Fibroblast of skin of scalp (primary cell): ENCODE data around the gene LAMB4.

Experiments
- DNase-seq: peaks from one replicate; pipeline ENCODE4 v3.0.0-alpha.2; 2013

Gene LAMB4

GRCh38 chr7:108077709-108078108 is 52.5 kb downstream of the LAMB4 start:
- DNase-seq: no peak

GRCh38 chr7:108076156-108076555 is 54.0 kb downstream of the LAMB4 start:
- peak; percentile 58 for DNase-seq

GRCh38 chr7:108073305-108074070 is 56.7 kb downstream of the LAMB4 start:
- no peak for DNase-seq

- no peak for DNase-seq
Observed at GRCh38 chr7:108072739-108073138, 57.4 kb downstream of the LAMB4 start.

GRCh38 chr7:108072116-108072515 is 58.0 kb downstream of the LAMB4 start:
- DNase-seq: no peak

- no peak for DNase-seq
Observed at GRCh38 chr7:108071551-108071950, 58.6 kb downstream of the LAMB4 start.

- DNase-seq: no peak
Observed at GRCh38 chr7:108069646-108070045, 60.5 kb downstream of the LAMB4 start.

- DNase-seq: no peak
Observed at GRCh38 chr7:108067844-108068243, 62.3 kb downstream of the LAMB4 start.

- no peak for DNase-seq
Observed at GRCh38 chr7:108066486-108066885, 63.7 kb downstream of the LAMB4 start.

- no peak for DNase-seq
Observed at GRCh38 chr7:108063520-108063933, 66.6 kb downstream of the LAMB4 start.

GRCh38 chr7:108062250-108063014 is 67.7 kb downstream of the LAMB4 start:
- no peak for DNase-seq

GRCh38 chr7:108059526-108059925 is 70.6 kb downstream of the LAMB4 start:
- peak; percentile 45 for DNase-seq

GRCh38 chr7:108057951-108058481 is 72.1 kb downstream of the LAMB4 start:
- no peak for DNase-seq

- no peak for DNase-seq
Observed at GRCh38 chr7:108055611-108056021, 74.5 kb downstream of the LAMB4 start.

- no peak for DNase-seq
Observed at GRCh38 chr7:108054537-108054936, 75.6 kb downstream of the LAMB4 start.

GRCh38 chr7:108053250-108053649 is 76.9 kb downstream of the LAMB4 start:
- DNase-seq: no peak

GRCh38 chr7:108051454-108051853 is 78.7 kb downstream of the LAMB4 start:
- peak; percentile 61 for DNase-seq

GRCh38 chr7:108049962-108050361 is 80.2 kb downstream of the LAMB4 start:
- no peak for DNase-seq

- no peak for DNase-seq
Observed at GRCh38 chr7:108048422-108048821, 81.7 kb downstream of the LAMB4 start.

GRCh38 chr7:108046952-108047506 is 83.1 kb downstream of the LAMB4 start:
- DNase-seq: no peak

GRCh38 chr7:108045669-108046068 is 84.5 kb downstream of the LAMB4 start:
- peak; percentile 70 for DNase-seq

GRCh38 chr7:108045154-108045553 is 85.0 kb downstream of the LAMB4 start:
- peak; percentile 85 for DNase-seq

- DNase-seq: no peak
Observed at GRCh38 chr7:108044345-108044744, 85.8 kb downstream of the LAMB4 start.
